GM23248 (cell line): ENCODE results near the gene RAB6B. TPM values are rescaled to one million over a fixed set of nuclear protein-coding genes. Genes with fewer than 3 reads are reported as not detected.

Experiments
- DNase-seq: peaks from one replicate; pipeline ENCODE4 v3.0.0-alpha.2; 2015
- H2AFZ ChIP-seq: fragments of 200-600 bp; sonication (generic); 2 replicates; pipeline ENCODE4 v1.6.1; 2016; ENCODE audit warnings: antibody characterized with exemption
- H3F3A ChIP-seq: fragments of 200-600 bp; sonication (generic); 2 replicates; pipeline ENCODE4 v1.6.1; 2016; ENCODE audit warnings: mild to moderate bottlenecking, antibody characterized with exemption, mixed run types; ENCODE audit not compliant: insufficient read depth
- H3K27ac ChIP-seq: fragments of 200-600 bp; sonication (generic); 2 replicates; pipeline ENCODE4 v1.5.1; 2016; ENCODE audit warnings: mild to moderate bottlenecking
- H3K27me3 ChIP-seq: fragments of 200-600 bp; sonication (generic); replicated peaks from 2 replicates; pipeline ENCODE4 v1.6.1; 2016; ENCODE audit warnings: mild to moderate bottlenecking; ENCODE audit not compliant: insufficient read depth
- H3K36me3 ChIP-seq: fragments of 200-600 bp; sonication (generic); 2 replicates; pipeline ENCODE4 v1.6.1; 2016; ENCODE audit warnings: low read depth, mild to moderate bottlenecking
- H3K4me1 ChIP-seq: fragments of 200-600 bp; sonication (generic); 2 replicates; pipeline ENCODE4 v1.6.1; 2016; ENCODE audit warnings: mild to moderate bottlenecking; ENCODE audit not compliant: insufficient read depth
- H3K4me2 ChIP-seq: fragments of 200-600 bp; sonication (generic); one replicate; pipeline ENCODE4 v1.6.1; 2016; ENCODE audit warnings: mild to moderate bottlenecking; ENCODE audit not compliant: unreplicated experiment
- H3K4me3 ChIP-seq: fragments of 200-600 bp; sonication (generic); 2 replicates; pipeline ENCODE4 v1.5.1; 2016; ENCODE audit warnings: mild to moderate bottlenecking
- H3K79me2 ChIP-seq: fragments of 200-600 bp; sonication (generic); 2 replicates; pipeline ENCODE4 v1.6.1; 2016; ENCODE audit warnings: mild to moderate bottlenecking; ENCODE audit not compliant: insufficient read depth
- H3K9ac ChIP-seq: fragments of 200-600 bp; sonication (generic); 2 replicates; pipeline ENCODE4 v1.6.1; 2016; ENCODE audit warnings: mild to moderate bottlenecking
- H3K9me2 ChIP-seq: fragments of 200-600 bp; sonication (generic); 2 replicates; pipeline ENCODE4 v1.6.1; 2016; ENCODE audit warnings: mixed run types, mild to moderate bottlenecking, moderate library complexity; ENCODE audit not compliant: insufficient read depth
- H3K9me3 ChIP-seq: fragments of 200-600 bp; sonication (generic); one replicate; pipeline ENCODE4 v1.6.1; 2017; ENCODE audit warnings: low read depth
- H4K20me1 ChIP-seq: fragments of 200-600 bp; sonication (generic); 2 replicates; pipeline ENCODE4 v1.6.0; 2016; ENCODE audit not compliant: insufficient read depth
- EZH2 ChIP-seq: fragments of 200-600 bp; sonication (generic); IDR thresholded peaks from 2 replicates; pipeline ENCODE4 v1.6.1; 2018; ENCODE audit warnings: antibody characterized with exemption, mild to moderate bottlenecking; ENCODE audit not compliant: insufficient read depth, poor library complexity, severe bottlenecking
- EZH2phosphoT487 ChIP-seq: fragments of 200-600 bp; sonication (generic); IDR thresholded peaks from 2 replicates; pipeline ENCODE4 v1.6.1; 2018; ENCODE audit warnings: antibody characterized with exemption, moderate library complexity, mild to moderate bottlenecking, low read depth; ENCODE audit not compliant: insufficient read depth
- WGBS, 2 experiments: methylation state at CpG; one replicate each; pipeline ENCODE4 v1.1.6; 2015 to 2017; ENCODE audit warnings: low lambda C conversion rate in 2 of 2, low coverage in 1 of 2; ENCODE audit errors: missing lambda C conversion rate in 2 of 2; 5-methylcytosine and 5-hydroxymethylcytosine counted together
- in situ Hi-C: fragments of 300-500 bp; cut with MboI; formaldehyde crosslinking; loops from 2 replicates; pipeline ENCODE4 v1.15.0; 2020
- polyA plus RNA-seq: library from polyadenylated mRNA; unstranded; fragments of >200 nt; fragmentation: Nextera tagmentation; extraction: Ambion mirVana; gene quantifications from 2 replicates; pipeline ENCODE4 v1.2.1, GENCODE V29; 2016
- total RNA-seq: library from RNA; depleted of rRNA; stranded (reverse); fragments of >200 nt; shearing (Covaris generic); gene quantifications from 2 replicates; pipeline ENCODE4 v1.2.3, GENCODE V29; 2014

RAB6B gene
- total and polyA plus RNA-seq, 2 experiments from 2014 or later, result 0.59 to 0.76 TPM

- no peak overlapping the region for H3K9ac ChIP-seq
- H3K27me3 ChIP-seq, result no peaks in the 10 kb centered on the region
- no peak for DNase-seq
- H3F3A ChIP-seq, result no peaks in the 10 kb centered on the region
- H4K20me1 ChIP-seq, result no peaks in the 10 kb centered on the region
- no peaks in the 10 kb centered on the region for H3K9me2 ChIP-seq
- H3K27ac ChIP-seq, result no peak overlapping the region
- H3K36me3 ChIP-seq, result no peaks in the 10 kb centered on the region
- no peak overlapping the region for H2AFZ ChIP-seq
- no peak overlapping the region for H3K4me3 ChIP-seq
- H3K79me2 ChIP-seq, result no peaks in the 10 kb centered on the region
- no peaks in the 10 kb centered on the region for H3K9me3 ChIP-seq
- H3K4me1 ChIP-seq, result no peaks in the 10 kb centered on the region
- H3K4me2 ChIP-seq, result no peak overlapping the region
- WGBS, 2 experiments, result 91 to 92% methylated on average over 14 of the region's 14 CpGs
- TF ChIP-seq EZH2phosphoT487 (no peak), EZH2 (no peak)
- in situ Hi-C loops, result no loop called here
These were observed 60.9 kb downstream of the RAB6B start for GRCh38 chr3:133834621-133835417.

DNA sequence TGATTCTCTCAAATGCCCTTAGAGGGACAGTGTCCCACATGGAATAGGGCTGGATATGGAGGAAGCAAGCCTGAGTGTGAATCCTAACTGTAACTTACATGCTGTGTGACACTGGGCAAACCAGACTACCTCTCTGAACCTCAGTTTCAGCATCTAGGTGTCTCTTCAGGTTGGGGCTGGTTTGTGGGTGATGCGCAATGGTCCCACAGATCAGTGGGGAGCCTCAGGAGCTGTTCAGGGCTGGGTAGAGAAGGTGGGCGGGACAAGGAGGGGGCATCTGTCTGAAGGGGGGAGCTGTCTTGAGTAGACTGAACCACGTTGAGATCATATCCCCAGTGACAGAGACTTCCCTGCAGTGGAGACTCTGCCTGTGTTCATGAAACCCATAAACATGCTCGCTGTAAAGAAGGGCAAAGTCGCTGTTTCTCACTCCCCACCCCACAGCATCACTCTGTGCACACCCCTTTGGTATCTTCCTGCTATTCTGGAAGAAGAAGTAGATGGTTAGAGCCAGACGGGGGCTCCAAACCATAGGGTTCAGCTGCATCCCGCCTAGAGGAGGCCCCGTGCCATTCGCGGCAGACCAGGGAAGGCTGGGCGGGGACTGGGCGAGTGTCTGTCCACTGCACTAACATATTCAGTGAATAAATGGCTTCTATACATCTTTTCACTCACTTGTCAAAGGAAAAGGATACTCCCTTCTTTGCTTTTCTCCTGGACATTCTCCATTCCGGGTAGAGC lies 61.6 kb downstream of the RAB6B start:
- H3K36me3 ChIP-seq, result no peaks in the 10 kb centered on the region
- no peak for DNase-seq
- no peak overlapping the region for H3K4me3 ChIP-seq
- no peaks in the 10 kb centered on the region for H4K20me1 ChIP-seq
- H3K9me2 ChIP-seq, result no peaks in the 10 kb centered on the region
- no peaks in the 10 kb centered on the region for H3K9me3 ChIP-seq
- in situ Hi-C loops, result no loop called here
- no peaks in the 10 kb centered on the region for H3K27me3 ChIP-seq
- no peak overlapping the region for H3K27ac ChIP-seq
- no peaks in the 10 kb centered on the region for H3F3A ChIP-seq
- 89% methylated on average over 12 to 13 of the region's 13 CpGs for WGBS, 2 experiments
- H3K4me1 ChIP-seq, result no peaks in the 10 kb centered on the region
- no peaks in the 10 kb centered on the region for H3K79me2 ChIP-seq
- no peak overlapping the region for H2AFZ ChIP-seq
- TF ChIP-seq EZH2 (no peak), EZH2phosphoT487 (no peak)
- no peak overlapping the region for H3K9ac ChIP-seq
- H3K4me2 ChIP-seq, result no peak overlapping the region

DNA sequence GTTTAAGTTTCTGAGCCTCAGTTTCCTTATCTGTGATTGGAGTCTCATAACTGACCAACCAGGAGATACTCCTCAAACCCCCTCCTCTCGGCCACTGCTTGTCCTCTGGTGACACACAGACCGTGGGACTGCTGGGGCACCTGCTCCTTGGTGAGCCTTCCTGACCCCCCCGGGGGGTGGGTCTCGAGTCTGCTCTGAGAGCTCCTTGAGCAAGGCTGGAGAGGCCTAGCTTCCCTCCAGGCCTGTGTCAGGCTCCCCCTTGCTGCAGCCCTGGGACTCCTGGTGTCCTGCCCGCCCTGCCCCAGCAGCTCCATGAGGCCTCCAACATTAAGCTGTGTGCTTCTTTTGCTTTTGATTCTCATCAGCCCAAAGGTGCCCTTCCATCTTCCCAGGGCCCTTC lies 62.4 kb downstream of the RAB6B start:
- Histone ChIP-seq H4K20me1 (no peaks in the 10 kb centered on the region), H3K4me3 (no peak overlapping the region), H3K9ac (no peak overlapping the region), H3F3A (no peaks in the 10 kb centered on the region), H3K4me2 (no peak overlapping the region), H3K4me1 (no peaks in the 10 kb centered on the region), H3K9me2 (no peaks in the 10 kb centered on the region), H3K79me2 (no peaks in the 10 kb centered on the region), H2AFZ (no peak overlapping the region), H3K36me3 (no peaks in the 10 kb centered on the region), H3K9me3 (no peaks in the 10 kb centered on the region), H3K27me3 (no peaks in the 10 kb centered on the region), H3K27ac (no peak overlapping the region)
- no peak for DNase-seq
- in situ Hi-C loops, result no loop called here
- TF ChIP-seq EZH2 (no peak), EZH2phosphoT487 (no peak)
- 74 to 83% methylated on average over 4 to 5 of the region's 5 CpGs for WGBS, 2 experiments

- Histone ChIP-seq H3K4me3 (no peak overlapping the region), H3K9ac (no peak overlapping the region), H3K36me3 (no peaks in the 10 kb centered on the region), H3K4me1 (no peaks in the 10 kb centered on the region), H3K4me2 (no peak overlapping the region), H3K9me3 (no peaks in the 10 kb centered on the region), H2AFZ (no peak overlapping the region), H3K27ac (no peak overlapping the region), H3K79me2 (no peaks in the 10 kb centered on the region), H3K27me3 (no peaks in the 10 kb centered on the region), H3F3A (no peaks in the 10 kb centered on the region), H3K9me2 (no peaks in the 10 kb centered on the region), H4K20me1 (no peaks in the 10 kb centered on the region)
- TF ChIP-seq EZH2 (no peak), EZH2phosphoT487 (no peak)
- no peak for DNase-seq
- 79 to 89% methylated on average over 10 of the region's 10 CpGs for WGBS, 2 experiments
- in situ Hi-C loops, result no loop called here
These were observed 62.9 kb downstream of the RAB6B start for GRCh38 chr3:133832802-133833144.
